ENCODE data around the gene CD46.
"Not testable (repeated sequence)": the region's sequence is repeated elsewhere in the genome, so short reads cannot be mapped to it uniquely, and the experiment has no call there.

Gene CD46

DNA sequence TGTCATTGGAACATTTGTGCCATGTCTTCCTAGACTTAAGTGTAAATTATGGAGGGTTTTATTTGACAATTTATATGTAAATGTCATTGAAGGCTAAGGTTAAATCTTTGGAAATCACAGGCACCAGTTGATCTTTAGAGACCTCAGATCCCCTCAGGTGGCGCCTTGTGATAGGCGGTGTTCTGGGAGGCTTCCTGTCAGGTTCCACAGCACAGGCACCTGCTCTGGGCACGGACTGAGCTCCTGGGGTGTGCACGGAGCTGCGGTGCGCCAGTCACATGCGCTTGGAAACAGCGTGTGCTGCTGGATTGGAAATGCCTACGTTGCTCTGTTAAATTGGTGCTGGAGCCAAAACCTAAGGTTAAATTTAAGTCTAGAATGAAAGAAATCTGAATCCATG is 12.1 kb downstream of the CD46 start:
- TF ChIP-seq, protein P1, sequence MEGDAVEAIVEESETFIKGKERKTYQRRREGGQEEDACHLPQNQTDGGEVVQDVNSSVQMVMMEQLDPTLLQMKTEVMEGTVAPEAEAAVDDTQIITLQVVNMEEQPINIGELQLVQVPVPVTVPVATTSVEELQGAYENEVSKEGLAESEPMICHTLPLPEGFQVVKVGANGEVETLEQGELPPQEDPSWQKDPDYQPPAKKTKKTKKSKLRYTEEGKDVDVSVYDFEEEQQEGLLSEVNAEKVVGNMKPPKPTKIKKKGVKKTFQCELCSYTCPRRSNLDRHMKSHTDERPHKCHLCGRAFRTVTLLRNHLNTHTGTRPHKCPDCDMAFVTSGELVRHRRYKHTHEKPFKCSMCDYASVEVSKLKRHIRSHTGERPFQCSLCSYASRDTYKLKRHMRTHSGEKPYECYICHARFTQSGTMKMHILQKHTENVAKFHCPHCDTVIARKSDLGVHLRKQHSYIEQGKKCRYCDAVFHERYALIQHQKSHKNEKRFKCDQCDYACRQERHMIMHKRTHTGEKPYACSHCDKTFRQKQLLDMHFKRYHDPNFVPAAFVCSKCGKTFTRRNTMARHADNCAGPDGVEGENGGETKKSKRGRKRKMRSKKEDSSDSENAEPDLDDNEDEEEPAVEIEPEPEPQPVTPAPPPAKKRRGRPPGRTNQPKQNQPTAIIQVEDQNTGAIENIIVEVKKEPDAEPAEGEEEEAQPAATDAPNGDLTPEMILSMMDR (conservative IDR thresholded peaks at IDR 0.05; ENCODE audit: low read depth, low read length), result no peak
- DNase-seq (ENCODE audit: low read depth), result no peak
- H3K4me3 ChIP-seq (ENCODE audit: low read length), result no peak overlapping the region

DNA sequence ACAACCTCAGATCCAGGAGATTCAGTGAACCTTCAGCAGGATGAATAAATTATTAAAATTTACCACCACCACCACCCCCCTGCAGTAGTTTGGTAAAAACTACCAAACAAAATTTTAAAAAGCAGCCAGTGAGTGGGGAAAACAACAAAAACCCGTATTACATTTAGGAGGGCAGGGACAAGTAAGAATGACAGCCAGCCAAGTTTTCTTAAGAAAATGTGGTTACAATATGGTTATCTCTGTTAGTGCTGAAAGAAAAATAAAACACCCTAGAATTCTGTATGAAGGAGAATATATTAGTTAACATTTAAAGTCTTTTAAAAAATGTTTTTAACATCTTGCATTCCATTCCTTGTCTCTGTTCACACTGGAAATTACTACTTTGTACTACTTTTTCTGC is 14.7 kb downstream of the CD46 start:
- H3K4me3 ChIP-seq (ENCODE audit: low read length), result no peak overlapping the region
- TF ChIP-seq, protein P1 (conservative IDR thresholded peaks at IDR 0.05; ENCODE audit: low read depth, low read length), result no peak
- DNase-seq (ENCODE audit: low read depth), result no peak

DNA sequence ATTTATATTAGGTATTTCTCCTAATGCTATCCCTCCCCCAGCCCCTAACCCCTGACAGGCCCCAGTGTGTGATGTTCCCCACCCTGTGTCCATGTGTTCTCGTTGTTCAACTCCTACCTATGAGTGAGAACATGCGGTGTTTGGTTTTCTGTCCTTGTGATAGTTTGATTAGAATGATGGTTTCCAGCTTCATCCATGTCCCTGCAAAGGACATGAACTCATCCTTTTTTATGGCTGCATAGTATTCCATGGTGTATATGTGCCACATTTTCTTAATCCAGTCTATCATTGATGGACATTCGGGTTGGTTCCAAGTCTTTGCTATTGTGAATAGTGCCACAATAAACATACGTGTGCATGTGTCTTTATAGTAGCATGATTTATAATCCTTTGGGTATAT is 18.7 kb downstream of the CD46 start:
- not testable (repeated sequence) for DNase-seq (ENCODE audit: low read depth)

DNA sequence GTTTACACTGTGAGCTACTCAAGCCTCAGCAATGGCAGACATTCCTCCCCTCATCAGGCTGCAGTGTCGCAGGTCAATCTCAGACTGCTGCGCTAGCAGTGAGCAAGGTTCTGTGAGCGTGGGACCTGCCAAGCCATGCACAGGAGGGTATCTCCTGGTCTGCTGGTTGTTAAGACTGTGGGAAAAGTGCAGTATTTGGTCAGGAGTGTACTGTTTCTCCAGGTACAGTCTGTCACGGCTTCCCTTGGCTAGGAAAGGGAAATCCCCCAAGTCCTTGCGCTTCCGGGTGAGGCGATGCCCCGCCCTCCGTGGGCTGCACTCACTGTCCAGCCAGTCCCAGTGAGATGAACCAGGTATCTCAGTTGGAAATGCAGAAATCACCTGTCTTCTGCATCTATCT is 24.2 kb downstream of the CD46 start:
- not testable (repeated sequence) for DNase-seq (ENCODE audit: low read depth); H3K4me3 ChIP-seq (ENCODE audit: low read length)

More for the DNA sequence above, 18.7 kb downstream of the CD46 start:
- H3K4me3 ChIP-seq (ENCODE audit: low read length), result not testable (repeated sequence)

DNA sequence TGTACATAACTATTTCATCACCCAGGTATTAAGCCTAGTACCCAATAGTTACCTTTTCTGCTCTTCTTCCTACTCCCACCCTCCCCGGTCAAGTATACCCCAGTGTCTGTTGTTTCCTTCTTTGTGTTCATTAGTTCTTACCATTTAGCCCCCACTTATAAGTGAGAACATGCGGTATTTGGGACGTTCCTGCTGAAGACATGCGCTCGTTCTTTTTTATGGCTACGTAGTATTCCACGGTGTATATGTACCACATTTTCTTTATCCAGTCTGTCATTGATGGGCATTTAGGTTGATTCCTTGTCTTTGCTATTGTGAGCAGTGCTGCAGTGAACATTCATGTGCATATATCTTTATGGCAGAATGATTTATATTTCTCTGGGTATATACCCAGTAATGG is 25.6 kb downstream of the CD46 start:
- H3K4me3 ChIP-seq (ENCODE audit: low read length), result not testable (repeated sequence)

DNA sequence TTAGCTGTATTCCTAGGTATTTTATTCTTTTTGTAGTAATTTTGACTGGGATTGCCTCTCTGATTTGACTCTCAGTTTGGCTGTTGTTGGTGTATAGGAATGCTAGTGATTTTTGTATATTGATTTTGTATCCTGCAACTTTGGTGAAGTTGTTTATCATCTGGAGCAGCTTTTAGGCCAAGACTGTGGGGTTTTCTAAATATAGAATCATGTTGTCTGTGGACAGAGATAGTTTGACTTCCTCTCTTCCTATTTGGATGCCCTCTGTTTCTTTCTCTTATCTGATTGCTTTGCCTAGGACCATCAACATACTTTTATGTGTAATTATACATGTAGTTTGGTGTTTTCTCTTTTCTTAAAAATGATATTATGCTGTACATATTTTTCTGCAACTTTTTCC is 27.2 kb downstream of the CD46 start:
- TF ChIP-seq, protein P1 (conservative IDR thresholded peaks at IDR 0.05; ENCODE audit: low read depth, low read length), result no peak
- H3K4me3 ChIP-seq (ENCODE audit: low read length), result no peak overlapping the region
- no peak for DNase-seq (ENCODE audit: low read depth)

More for the DNA sequence above, 25.6 kb downstream of the CD46 start:
- not testable (repeated sequence) for DNase-seq (ENCODE audit: low read depth)

DNA sequence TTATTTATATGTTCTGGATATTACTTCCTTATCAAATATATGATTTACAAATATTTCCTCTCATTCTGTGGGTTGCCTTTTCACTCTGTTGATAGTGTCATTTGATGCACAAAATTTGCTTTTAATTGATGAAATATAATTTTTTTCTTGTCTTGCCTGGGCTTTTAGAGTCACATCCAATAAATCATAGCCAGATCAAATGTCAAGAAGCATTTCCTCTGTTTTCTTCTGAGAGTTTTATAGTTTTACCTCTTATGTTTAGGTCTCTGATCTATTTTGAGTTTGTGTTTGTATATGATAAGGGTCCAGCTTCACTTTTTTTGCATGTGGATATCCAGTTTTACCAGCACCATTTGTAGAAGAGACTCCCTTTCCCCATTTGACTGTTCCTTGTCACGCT is 29.5 kb downstream of the CD46 start:
- no peak for DNase-seq (ENCODE audit: low read depth)
- TF ChIP-seq, protein P1 (conservative IDR thresholded peaks at IDR 0.05; ENCODE audit: low read depth, low read length), result no peak

DNA sequence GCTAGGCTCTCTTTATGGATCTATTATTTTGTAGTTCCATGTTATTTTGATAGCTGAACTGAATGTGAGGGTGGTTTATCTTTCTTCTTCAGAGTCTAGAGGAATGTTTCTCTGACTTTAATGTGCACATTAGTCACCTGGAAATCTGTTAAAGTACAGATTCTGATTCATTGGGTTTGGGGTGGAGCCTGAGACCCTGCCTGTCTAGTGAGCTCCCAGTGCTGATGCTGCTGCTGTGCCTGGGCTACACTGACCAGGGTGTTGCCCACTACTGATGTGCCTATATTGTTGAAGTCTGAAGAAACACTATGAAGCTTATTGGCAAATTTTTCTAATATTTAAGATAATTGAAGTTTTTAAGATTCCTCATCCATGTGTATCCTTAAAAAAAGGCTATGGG is 35.9 kb downstream of the CD46 start:
- DNase-seq (ENCODE audit: low read depth), result no peak
- no peak overlapping the region for H3K4me3 ChIP-seq (ENCODE audit: low read length)
- TF ChIP-seq, protein P1 (conservative IDR thresholded peaks at IDR 0.05; ENCODE audit: low read depth, low read length), result no peak

More for the DNA sequence above, 29.5 kb downstream of the CD46 start:
- H3K4me3 ChIP-seq (ENCODE audit: low read length), result no peak overlapping the region

DNA sequence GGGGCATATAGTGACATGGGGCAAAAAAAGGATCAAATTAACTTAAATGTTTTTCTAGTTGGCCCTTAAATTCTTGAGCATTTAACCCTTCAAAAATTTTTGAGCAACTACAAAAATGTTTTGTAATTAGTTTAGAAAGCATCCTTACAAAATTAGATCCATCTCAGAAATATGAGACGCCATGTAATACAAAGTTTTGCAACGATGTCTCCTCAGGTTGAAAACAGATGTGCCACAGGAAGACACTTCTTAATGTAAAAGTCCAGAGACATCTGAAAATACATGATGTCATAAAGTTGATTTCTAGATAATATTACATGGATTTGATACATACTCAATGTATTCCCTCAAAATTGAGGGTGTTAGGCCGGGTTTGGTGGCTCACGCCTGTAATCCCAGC is 37.5 kb downstream of the CD46 start:
- no peak overlapping the region for H3K4me3 ChIP-seq (ENCODE audit: low read length)
- TF ChIP-seq, protein P1 (conservative IDR thresholded peaks at IDR 0.05; ENCODE audit: low read depth, low read length), result no peak
- DNase-seq (ENCODE audit: low read depth), result no peak

Data from retinal pigment epithelial cell (primary cell).